Naive thymus-derived CD4-positive, alpha-beta T cell (primary cell): ENCODE results near the gene FCER1G. TPM values are rescaled to one million over a fixed set of nuclear protein-coding genes. Genes with fewer than 3 reads are reported as not detected.

ENCODE experiments used
- ATAC-seq: fragments of 150-1000 bp; cut with Tn5 transposase; 2 replicates; pipeline ENCODE4 v1.10.0; 2021; ENCODE audit warnings: mild to moderate bottlenecking, moderate library complexity
- CTCF ChIA-PET: fragments of 350-600 bp; sonication (Branson Sonifier 250); formaldehyde crosslinking; loops from one replicate; lab custom pipeline; 2021; ENCODE audit warnings: antibody characterized with exemption; lab: Charles Lee
- POLR2A ChIA-PET: fragments of 350-600 bp; sonication (Branson Sonifier 250); formaldehyde crosslinking; loops from one replicate; lab custom pipeline; 2021; ENCODE audit warnings: antibody characterized with exemption, inconsistent platforms; lab: Charles Lee
- DNase-seq, 9 donors: peaks; one replicate each; pipeline versions ENCODE4 v3.0.0 to v3.0.0-alpha.2; 2020 to 2022; ENCODE audit warnings: mixed read lengths in 1 of 9
- H3K27ac ChIP-seq: one replicate; pipeline ENCODE4 v1.7.0; 2013; ENCODE audit warnings: mild to moderate bottlenecking, low read depth, low read length, moderate library complexity
- H3K27me3 ChIP-seq, 2 donors: one replicate each; pipeline ENCODE4 v1.7.0; 2013; ENCODE audit warnings: low read length in 2 of 2, mild to moderate bottlenecking in 2 of 2, moderate library complexity in 2 of 2; ENCODE audit not compliant: control insufficient read depth in 2 of 2, insufficient read depth in 2 of 2
- H3K36me3 ChIP-seq, 3 experiments: 1 replicate in 2 of 3; 2 replicates in 1 of 3; pipeline ENCODE4 v1.7.0; 2013; ENCODE audit warnings: low read length in 3 of 3, mild to moderate bottlenecking in 3 of 3, moderate library complexity in 1 of 3; ENCODE audit not compliant: insufficient read depth in 3 of 3, control insufficient read depth in 2 of 3
- H3K4me1 ChIP-seq, 2 donors: one replicate each; pipeline ENCODE4 v1.7.0; 2013; ENCODE audit warnings: low read length in 2 of 2, mild to moderate bottlenecking in 2 of 2, moderate library complexity in 1 of 2; ENCODE audit not compliant: control insufficient read depth in 2 of 2, insufficient read depth in 2 of 2
- H3K4me3 ChIP-seq: 2 replicates; pipeline ENCODE4 v1.7.0; 2013; ENCODE audit warnings: mild to moderate bottlenecking, low read length
- H3K9me3 ChIP-seq, 3 experiments: 1 replicate in 2 of 3; 2 replicates in 1 of 3; pipeline ENCODE4 v1.7.0; 2013; ENCODE audit warnings: low read length in 3 of 3; ENCODE audit not compliant: control insufficient read depth in 2 of 3
- H3K27ac Mint-ChIP-seq, 9 donors: one replicate each; pipeline ENCODE4 v1.8.0; 2020 to 2022; ENCODE audit warnings: mixed read lengths in 9 of 9, mild to moderate bottlenecking in 8 of 9, moderate library complexity in 5 of 9, inconsistent platforms in 2 of 9
- H3K27me3 Mint-ChIP-seq, 5 donors: one replicate each; pipeline ENCODE4 v1.8.0; 2021 to 2022; ENCODE audit warnings: mixed read lengths in 5 of 5, mild to moderate bottlenecking in 1 of 5
- H3K36me3 Mint-ChIP-seq, 5 donors: one replicate each; pipeline ENCODE4 v1.8.0; 2020 to 2022; ENCODE audit warnings: mixed read lengths in 5 of 5, mild to moderate bottlenecking in 3 of 5, inconsistent platforms in 1 of 5
- H3K4me1 Mint-ChIP-seq, 7 donors: one replicate each; pipeline ENCODE4 v1.8.0; 2020 to 2022; ENCODE audit warnings: mixed read lengths in 7 of 7, mild to moderate bottlenecking in 3 of 7, inconsistent platforms in 1 of 7
- H3K4me3 Mint-ChIP-seq, 10 donors: one replicate each; pipeline ENCODE4 v1.8.0; 2020 to 2022; ENCODE audit warnings: mild to moderate bottlenecking in 10 of 10, mixed read lengths in 10 of 10, moderate library complexity in 6 of 10, inconsistent platforms in 2 of 10
- H3K9me3 Mint-ChIP-seq, 11 donors: one replicate each; pipeline ENCODE4 v1.8.0; 2020 to 2022; ENCODE audit warnings: mixed read lengths in 11 of 11, mild to moderate bottlenecking in 4 of 11, inconsistent platforms in 1 of 11, moderate library complexity in 1 of 11
- intact Hi-C, 2 donors: fragments of 100-400 bp; cut with micrococcal nuclease; formaldehyde crosslinking; loops; one replicate each; pipeline ENCODE4 v1.15.1; 2023
- polyA plus RNA-seq, 2 donors: library from polyadenylated mRNA; unstranded; fragments of 300-500 nt; fragmentation: Illumina TruSeq; gene quantifications; one replicate each; pipeline ENCODE4 v1.2.3, GENCODE V29; 2021
- total RNA-seq, 6 experiments: library from RNA in 5 of 6; stranded (reverse) in 5 of 6; gene quantifications; 1 replicate in 5 of 6; 2 replicates in 1 of 6; pipeline ENCODE4 v1.2.3 and lab custom pipeline; 2021 to 2026

FCER1G gene
- total and polyA plus RNA-seq, 7 experiments from 2014 or later = 2.6 to 171 (median 13.9) TPM

DNA sequence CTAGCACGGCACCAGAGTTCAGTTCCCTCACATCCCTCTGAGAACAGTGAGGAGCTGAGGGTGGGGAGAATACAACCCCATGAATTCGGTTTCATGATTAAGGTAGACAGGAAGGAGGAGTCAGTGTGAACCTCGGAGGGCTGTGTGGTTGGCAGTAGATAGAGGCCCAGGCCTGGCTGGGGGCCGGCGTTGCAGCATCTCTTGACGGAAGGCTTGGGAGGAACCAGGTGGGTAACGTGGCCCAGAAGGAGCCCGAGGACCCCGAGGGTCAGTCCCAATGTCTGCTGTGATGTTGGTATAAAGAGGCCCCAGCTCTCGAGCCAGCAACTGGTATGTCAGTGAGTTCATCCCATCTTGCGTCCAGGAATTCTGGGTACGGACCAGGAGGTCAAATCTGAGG is 43.4 kb upstream of the FCER1G start:
- POLR2A ChIA-PET = interaction anchor here (0.9 to 2.0 kb wide), 6 partner anchors 9 to 19 kb away, joined by 3 to 16 read pairs (median 4); no protein-coding TSS in a partner anchor

DNA sequence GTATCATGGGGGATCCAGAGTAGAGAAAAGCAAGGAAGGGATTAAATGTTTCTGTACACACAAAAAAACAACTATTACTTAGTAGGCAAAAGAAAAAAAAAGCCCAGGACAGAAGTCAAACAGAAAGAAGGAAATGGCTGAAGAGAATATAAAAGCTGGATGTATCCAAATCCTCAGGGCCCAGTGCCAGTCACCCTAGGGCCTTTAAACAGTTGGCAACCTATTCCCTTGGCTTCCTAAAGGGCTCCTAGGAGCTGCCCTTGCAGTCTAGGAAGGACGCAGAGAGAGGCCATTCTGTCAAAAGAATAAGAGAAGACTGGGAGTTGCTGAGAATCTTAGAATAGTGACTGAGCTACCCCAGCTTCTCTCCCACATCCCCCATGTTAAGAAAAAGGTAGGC is 42.7 kb upstream of the FCER1G start:
- no peak overlapping the region for H3K4me3 ChIP-seq
- intact Hi-C loops = no loop called here
- POLR2A ChIA-PET = interaction anchor here (0.7 to 1.4 kb wide), 5 partner anchors 11 to 210 kb away, joined by 3 to 5 read pairs (median 4); partner anchors contain the start of gene UFC1
- H3K36me3 ChIP-seq = peaks cover 0 to 71% (median 31%) of the 10 kb centered on the region in 3 experiments
- H3K27ac Mint-ChIP-seq = peak overlapping the region in 6 of 9 donors; percentile 31 to 77 (median 62)
- H3K9me3 ChIP-seq = no peaks in the 10 kb centered on the region
- DNase-seq (no peak), ATAC-seq (no peak)
- H3K4me3 Mint-ChIP-seq = peak overlapping the region in 2 of 10 donors; percentile 45 to 59
- peaks cover 13 to 44% (median 20%) of the 10 kb centered on the region in 5 donors for H3K36me3 Mint-ChIP-seq
- H3K9me3 Mint-ChIP-seq = no peaks in the 10 kb centered on the region
- CTCF ChIA-PET = interaction anchor here (0.6 to 1.3 kb wide), 2 partner anchors 54 to 110 kb away, joined by 3 read pairs; no protein-coding TSS in a partner anchor
- H3K4me1 ChIP-seq = peaks cover 11 to 13% of the 10 kb centered on the region in 2 donors
- H3K27me3 Mint-ChIP-seq = no peaks in the 10 kb centered on the region
- H3K27ac ChIP-seq = no peak overlapping the region
- H3K4me1 Mint-ChIP-seq = peaks cover 38 to 68% (median 53%) of the 10 kb centered on the region in 7 donors
- H3K27me3 ChIP-seq = no peaks in the 10 kb centered on the region

More for the DNA sequence above, 43.4 kb upstream of the FCER1G start:
- Histone ChIP-seq H3K9me3 (no peaks in the 10 kb centered on the region), H3K36me3 (peaks cover 0 to 66% (median 31%) of the 10 kb centered on the region in 3 experiments), H3K4me3 (no peak overlapping the region), H3K27ac (no peak overlapping the region), H3K4me1 (peaks cover 18% of the 10 kb centered on the region in 2 donors), H3K27me3 (no peaks in the 10 kb centered on the region)
- DNase-seq (no peak), ATAC-seq (no peak)
- Mint-ChIP-seq H3K4me3 (no peak overlapping the region), H3K9me3 (no peaks in the 10 kb centered on the region), H3K36me3 (peaks cover 13 to 44% (median 20%) of the 10 kb centered on the region in 5 donors), H3K27ac (peak overlapping the region in 3 of 9 donors; percentile 33 to 72 (median 67)), H3K4me1 (peaks cover 41 to 68% (median 56%) of the 10 kb centered on the region in 7 donors), H3K27me3 (no peaks in the 10 kb centered on the region)
- intact Hi-C loops = no loop called here
- CTCF ChIA-PET = interaction anchor here (1.1 kb wide), 1 partner anchor 59 kb away, joined by 3 read pairs; no protein-coding TSS in a partner anchor

DNA sequence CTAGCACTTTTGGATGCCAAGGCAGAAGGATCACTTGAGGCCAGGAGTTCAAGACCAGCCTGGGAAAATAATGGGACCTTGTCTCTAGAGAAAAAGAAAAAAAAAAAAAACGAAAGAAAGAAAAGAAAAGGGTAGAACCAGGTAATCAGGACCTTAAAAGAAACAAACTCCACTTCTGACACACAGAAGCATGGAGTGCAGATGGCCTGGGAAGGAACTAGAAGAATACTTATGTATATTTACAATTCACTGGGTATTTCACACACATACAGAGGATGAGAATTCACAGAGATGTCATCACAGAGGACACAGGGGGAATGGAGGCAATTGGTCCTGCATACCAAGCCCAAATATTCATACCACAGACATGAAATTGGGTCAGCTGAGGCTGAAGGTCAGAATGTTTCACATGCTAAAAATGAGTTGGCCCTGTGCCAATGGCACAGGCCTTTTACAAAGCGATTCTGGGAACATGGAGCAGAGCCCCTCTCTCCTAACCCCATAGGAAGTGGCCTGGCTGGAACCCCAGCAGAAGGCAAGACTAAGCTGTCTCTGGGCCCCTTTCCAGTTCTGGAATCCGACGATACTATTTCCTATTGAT is 42.2 kb upstream of the FCER1G start:
- Histone ChIP-seq H3K9me3 (no peaks in the 10 kb centered on the region), H3K36me3 (peaks cover 0 to 72% (median 31%) of the 10 kb centered on the region in 3 experiments), H3K27me3 (no peaks in the 10 kb centered on the region), H3K4me3 (no peak overlapping the region), H3K27ac (no peak overlapping the region), H3K4me1 (peaks cover 16 to 17% of the 10 kb centered on the region in 2 donors)
- H3K4me1 Mint-ChIP-seq = peaks cover 36 to 70% (median 56%) of the 10 kb centered on the region in 7 donors
- no peaks in the 10 kb centered on the region for H3K9me3 Mint-ChIP-seq
- ChIA-PET CTCF (interaction anchor here (0.6 to 1.3 kb wide), 2 partner anchors 54 to 110 kb away, joined by 3 read pairs; no protein-coding TSS in a partner anchor), POLR2A (interaction anchor here (0.7 to 1.4 kb wide), 4 partner anchors 11 to 209 kb away, joined by 3 to 5 read pairs (median 4); partner anchors contain the start of gene UFC1)
- no peaks in the 10 kb centered on the region for H3K27me3 Mint-ChIP-seq
- peak overlapping the region in 5 of 9 donors; percentile 26 to 72 (median 62) for H3K27ac Mint-ChIP-seq
- ATAC-seq = no peak
- DNase-seq = no peak
- peaks cover 13 to 44% (median 20%) of the 10 kb centered on the region in 5 donors for H3K36me3 Mint-ChIP-seq
- intact Hi-C loops = no loop called here
- H3K4me3 Mint-ChIP-seq = peak overlapping the region in 3 of 10 donors; percentile 7 to 53 (median 48)

DNA sequence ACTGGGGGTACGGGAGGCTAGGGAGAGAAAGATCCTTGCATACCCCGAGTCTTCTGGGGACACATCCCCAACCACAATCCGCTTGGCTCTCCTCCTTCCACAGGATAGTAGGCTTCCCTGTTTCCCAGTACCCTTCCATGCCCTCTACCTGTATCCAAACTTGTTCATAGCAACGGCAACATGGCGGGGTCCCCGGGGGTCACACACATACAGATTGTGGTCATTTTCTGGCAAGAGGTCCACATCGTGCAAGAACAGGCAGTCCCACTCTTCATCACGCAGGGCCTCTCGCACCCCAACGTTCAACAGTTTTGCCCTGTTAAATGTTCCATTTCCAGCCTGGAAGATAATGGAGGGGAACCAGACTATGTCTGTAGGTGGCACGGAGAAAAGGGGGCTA is 41.4 kb upstream of the FCER1G start:
- intact Hi-C loops = no loop called here
- DNase-seq (no peak), ATAC-seq (no peak)
- CTCF ChIA-PET = no interaction called here
- H3K27me3 Mint-ChIP-seq = no peaks in the 10 kb centered on the region
- peaks cover 0 to 72% (median 31%) of the 10 kb centered on the region in 3 experiments for H3K36me3 ChIP-seq
- peaks cover 19 to 21% of the 10 kb centered on the region in 2 donors for H3K4me1 ChIP-seq
- H3K36me3 Mint-ChIP-seq = peaks cover 13 to 44% (median 20%) of the 10 kb centered on the region in 5 donors
- H3K9me3 Mint-ChIP-seq = no peaks in the 10 kb centered on the region
- H3K4me3 Mint-ChIP-seq = peak overlapping the region in 2 of 10 donors; percentile 20 to 48
- H3K27me3 ChIP-seq = no peaks in the 10 kb centered on the region
- POLR2A ChIA-PET = no interaction called here
- H3K9me3 ChIP-seq = no peaks in the 10 kb centered on the region
- peak overlapping the region in 1 of 9 donors; percentile 41 for H3K27ac Mint-ChIP-seq
- peaks cover 36 to 70% (median 55%) of the 10 kb centered on the region in 7 donors for H3K4me1 Mint-ChIP-seq
- H3K4me3 ChIP-seq = no peak overlapping the region
- no peak overlapping the region for H3K27ac ChIP-seq

DNA sequence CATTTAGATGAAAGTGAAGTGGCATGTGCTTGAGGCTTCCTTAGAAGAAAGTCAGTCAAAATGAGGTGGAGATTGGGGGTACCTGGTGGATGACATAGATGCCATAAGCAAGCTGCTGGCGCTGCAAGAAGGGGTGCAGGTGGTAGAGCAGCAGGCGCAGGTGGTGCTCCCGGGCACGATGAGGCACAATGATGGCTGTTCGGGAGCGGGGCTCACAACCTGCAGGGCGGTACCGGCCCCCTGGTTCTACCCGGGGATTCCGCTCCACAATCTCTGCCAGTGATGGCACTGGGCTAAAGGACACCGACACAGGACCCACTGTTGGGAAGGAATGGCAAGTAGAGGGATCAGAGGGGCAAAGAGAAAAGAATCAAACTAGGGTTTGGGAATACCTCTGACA is 40.2 kb upstream of the FCER1G start:
- H3K36me3 ChIP-seq = peaks cover 0 to 61% (median 23%) of the 10 kb centered on the region in 3 experiments
- DNase-seq = no peak
- Mint-ChIP-seq H3K4me1 (peaks cover 37 to 69% (median 54%) of the 10 kb centered on the region in 7 donors), H3K27me3 (no peaks in the 10 kb centered on the region), H3K4me3 (peak overlapping the region; percentile 18 to 100 (median 96)), H3K9me3 (no peaks in the 10 kb centered on the region), H3K36me3 (peaks cover 13 to 44% (median 20%) of the 10 kb centered on the region in 5 donors), H3K27ac (peak overlapping the region in 7 of 9 donors; percentile 7 to 98 (median 95))
- H3K9me3 ChIP-seq = no peaks in the 10 kb centered on the region
- CTCF ChIA-PET = interaction anchor here (2.9 to 3.4 kb wide), 2 partner anchors 9 to 17 kb away, joined by 14 to 28 read pairs; partner anchors contain the start of gene PPOX
- peaks cover 19 to 21% of the 10 kb centered on the region in 2 donors for H3K4me1 ChIP-seq
- intact Hi-C loops = no loop called here
- no peak overlapping the region for H3K27ac ChIP-seq
- ATAC-seq = no peak
- POLR2A ChIA-PET = interaction anchor here (0.5 to 3.7 kb wide), 5 partner anchors 8 to 117 kb away, joined by 3 to 49 read pairs (median 28); partner anchors contain the start of genes NDUFS2, PPOX and UFC1
- no peak overlapping the region for H3K4me3 ChIP-seq
- H3K27me3 ChIP-seq = no peaks in the 10 kb centered on the region

DNA sequence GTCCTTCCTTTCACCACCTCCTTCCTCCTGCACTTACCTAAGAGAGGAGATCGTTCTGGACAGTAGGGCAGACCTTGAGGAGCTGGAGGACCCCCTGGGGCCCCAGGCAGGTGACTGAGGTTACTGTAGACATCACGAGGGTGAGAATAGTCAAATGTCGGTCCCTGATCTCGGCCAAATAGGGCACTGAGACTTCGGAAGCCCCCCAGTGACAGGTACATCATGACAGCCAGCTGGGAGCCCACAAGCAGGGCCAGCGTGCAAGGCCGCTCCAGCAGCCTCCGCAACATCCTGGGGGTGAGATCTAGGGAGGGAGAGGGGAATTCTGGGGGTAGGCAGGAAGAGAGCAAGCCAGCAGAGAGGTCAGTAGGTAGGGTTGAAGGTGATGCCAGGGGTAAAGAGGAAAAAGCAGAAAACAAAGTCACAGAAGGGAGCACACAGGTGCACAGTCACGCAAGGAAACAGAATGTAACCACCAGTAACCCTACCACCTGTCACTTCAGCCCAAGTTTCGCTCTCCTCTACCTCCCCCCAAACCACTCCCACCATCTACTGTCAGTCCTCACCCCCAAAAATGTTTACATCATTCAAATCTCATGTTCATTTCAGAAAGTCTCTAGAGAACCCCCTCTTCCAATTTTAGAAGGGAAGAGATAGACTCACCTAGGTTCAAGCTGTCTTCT is 39.2 kb upstream of the FCER1G start:
- Mint-ChIP-seq H3K27me3 (no peaks in the 10 kb centered on the region), H3K4me1 (peaks cover 45 to 78% (median 64%) of the 10 kb centered on the region in 7 donors), H3K36me3 (peaks cover 12 to 40% (median 20%) of the 10 kb centered on the region in 5 donors), H3K4me3 (peak overlapping the region; percentile 94 to 100 (median 98)), H3K27ac (peak overlapping the region; percentile 94 to 100 (median 97)), H3K9me3 (no peaks in the 10 kb centered on the region)
- ChIA-PET POLR2A (interaction anchor here (0.6 to 3.7 kb wide), 12 partner anchors 9 to 589 kb away, joined by 3 to 49 read pairs (median 7); partner anchors contain the start of genes DEDD, NDUFS2, PPOX and TOMM40L), CTCF (interaction anchor here (0.6 to 3.4 kb wide), 7 partner anchors 10 to 213 kb away, joined by 3 to 28 read pairs (median 3); partner anchors contain the start of genes PPOX and TOMM40L)
- Histone ChIP-seq H3K27me3 (no peaks in the 10 kb centered on the region), H3K36me3 (peaks cover 0 to 54% (median 20%) of the 10 kb centered on the region in 3 experiments), H3K27ac (peak overlapping the region; percentile 93), H3K9me3 (no peaks in the 10 kb centered on the region), H3K4me1 (peaks cover 23 to 27% of the 10 kb centered on the region in 2 donors), H3K4me3 (peak overlapping the region; percentile 93)
- intact Hi-C loops = loop anchor here in 1 of 2 donors (2.0 kb wide), 2 partner anchors 17 kb away; partner anchors contain the start of gene USP21
- no peak for DNase-seq
- no peak for ATAC-seq
